ENCODE data around the gene EXO1. TPM values are rescaled to one million over a fixed set of nuclear protein-coding genes. Genes with fewer than 3 reads are reported as not detected.
"Not testable (repeated sequence)": the region's sequence is repeated elsewhere in the genome, so short reads cannot be mapped to it uniquely, and the experiment has no call there.

Gene EXO1
- total and polyA plus RNA-seq, 9 donors, result 0.12 to 1.3 (median 0.63) TPM

DNA sequence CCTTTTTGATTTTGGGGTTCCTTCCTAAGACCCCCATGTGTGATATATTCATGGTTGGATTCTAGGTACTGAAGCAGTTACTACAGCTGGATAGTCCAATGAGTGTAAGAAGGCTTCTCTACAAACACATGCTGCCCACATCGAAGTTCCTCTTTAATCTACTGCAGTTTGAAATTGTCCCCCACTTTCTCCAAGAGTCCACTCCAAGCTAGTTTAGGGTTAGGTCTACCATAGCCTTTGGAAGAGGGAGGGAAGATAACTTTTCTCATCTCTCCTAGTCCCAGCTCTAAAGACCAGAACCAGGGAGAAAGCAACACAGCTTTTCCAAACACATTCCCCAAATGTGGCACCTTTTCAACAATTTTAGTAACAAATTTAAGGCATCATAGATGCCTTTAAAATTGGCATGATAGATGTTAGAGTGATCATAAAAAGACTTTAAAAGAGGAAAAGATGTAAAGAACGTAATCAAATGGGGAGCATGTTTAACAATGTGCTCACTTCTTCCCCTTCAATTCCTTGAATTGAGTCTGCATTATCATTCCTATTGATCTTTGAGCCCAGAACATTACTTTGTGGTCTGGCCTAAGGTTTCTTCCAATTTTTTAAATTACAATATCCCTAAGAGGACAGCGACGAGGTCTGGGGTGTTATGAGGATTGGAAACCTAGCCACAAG is 1.0 kb upstream of the EXO1 start:
- H3K9me3 ChIP-seq, result no peaks in the 10 kb centered on the region
- DNase-seq, result no peak
- no peaks in the 10 kb centered on the region for H3K36me3 ChIP-seq
- H3K27me3 ChIP-seq, result no peaks in the 10 kb centered on the region
- TF ChIP-seq EP300 (IDR thresholded peaks at IDR 0.05) (no peak), POLR2A (IDR thresholded peaks at IDR 0.05) (no peak), CTCF (IDR thresholded peaks at IDR 0.05) (no peak)
- no peaks in the 10 kb centered on the region for H3K4me1 ChIP-seq (ENCODE audit: insufficient read depth)
- peak overlapping the region; percentile 96 for H3K4me3 ChIP-seq
- WGBS, 3 donors, result 76 to 86% (median 78%) methylated on average over 4 of the region's 4 CpGs
- intact Hi-C loops (cut with DNase I), result no loop called here
- H3K27ac ChIP-seq, result peak overlapping the region in 1 of 2 donors; percentile 99

DNA sequence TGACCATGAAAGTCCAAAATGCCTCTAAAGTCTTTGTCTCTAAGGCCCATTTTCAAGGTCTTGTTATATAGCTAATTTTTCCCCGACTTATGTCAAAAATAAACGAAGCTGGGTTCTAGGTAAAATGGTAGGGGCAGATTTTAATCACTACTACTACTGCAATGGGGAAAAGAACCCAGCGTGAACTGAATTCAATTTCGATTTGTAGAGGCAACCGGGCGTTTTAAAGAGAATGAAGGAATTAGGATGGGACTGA is 536 bp upstream of the EXO1 start:
- H3K36me3 ChIP-seq, result no peaks in the 10 kb centered on the region
- no peaks in the 10 kb centered on the region for H3K9me3 ChIP-seq
- H3K4me1 ChIP-seq (ENCODE audit: insufficient read depth), result no peaks in the 10 kb centered on the region
- intact Hi-C loops (cut with DNase I), result no loop called here
- TF ChIP-seq POLR2A (IDR thresholded peaks at IDR 0.05) (no peak), EP300 (IDR thresholded peaks at IDR 0.05) (no peak), CTCF (IDR thresholded peaks at IDR 0.05) (no peak)
- H3K27ac ChIP-seq, result peak overlapping the region; percentile 78 to 99
- no peaks in the 10 kb centered on the region for H3K27me3 ChIP-seq
- H3K4me3 ChIP-seq, result peak overlapping the region; percentile 96
- no peak for DNase-seq
- WGBS, 3 donors, result 4 to 9% (median 8%) methylated on average over 6 of the region's 6 CpGs

DNA sequence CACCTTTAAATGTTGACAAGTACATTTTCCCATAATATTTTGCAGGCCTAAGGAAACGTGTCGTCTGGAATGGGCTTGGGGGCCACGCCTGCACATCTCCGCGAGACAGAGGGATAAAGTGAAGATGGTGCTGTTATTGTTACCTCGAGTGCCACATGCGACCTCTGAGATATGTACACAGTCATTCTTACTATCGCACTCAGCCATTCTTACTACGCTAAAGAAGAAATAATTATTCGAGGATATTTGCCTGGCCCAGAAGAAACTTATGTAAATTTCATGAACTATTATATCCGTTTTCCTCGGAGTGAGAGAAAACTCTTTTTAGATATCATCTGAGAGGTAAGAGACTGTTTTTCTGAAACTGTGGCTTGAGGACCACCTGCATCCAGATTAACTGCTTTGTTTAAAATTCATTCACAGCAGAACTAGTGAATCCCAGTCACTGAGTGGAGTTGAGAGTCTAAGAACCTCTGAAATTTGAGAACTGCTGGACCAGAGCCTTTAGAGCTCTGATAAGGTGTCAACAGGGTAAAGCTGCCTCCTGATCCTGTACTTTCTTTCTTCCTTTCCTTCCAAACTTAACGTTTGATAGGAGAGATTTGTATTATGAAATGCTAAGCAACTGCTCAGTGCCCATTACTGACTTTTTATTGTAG is 811 bp downstream of the EXO1 start:
- intact Hi-C loops (cut with DNase I), result no loop called here
- H3K4me1 ChIP-seq (ENCODE audit: insufficient read depth), result no peaks in the 10 kb centered on the region
- H3K9me3 ChIP-seq, result no peaks in the 10 kb centered on the region
- no peak overlapping the region for H3K27ac ChIP-seq
- no peaks in the 10 kb centered on the region for H3K27me3 ChIP-seq
- H3K4me3 ChIP-seq, result peak overlapping the region; percentile 96
- WGBS, 3 donors, result 3 to 5% (median 3%) methylated on average over 13 of the region's 13 CpGs
- no peak for DNase-seq
- H3K36me3 ChIP-seq, result no peaks in the 10 kb centered on the region
- no peak for TF ChIP-seq POLR2A (IDR thresholded peaks at IDR 0.05)
- no peak for TF ChIP-seq EP300 (IDR thresholded peaks at IDR 0.05)
- TF ChIP-seq CTCF (IDR thresholded peaks at IDR 0.05), result no peak

- intact Hi-C loops (cut with DNase I), result no loop called here
- no peak for DNase-seq
- 41 to 48% (median 46%) methylated on average over 6 of the region's 6 CpGs for WGBS, 3 donors
- Histone ChIP-seq H3K36me3 (no peaks in the 10 kb centered on the region), H3K27ac (no peak overlapping the region), H3K4me3 (no peak overlapping the region), H3K9me3 (no peaks in the 10 kb centered on the region), H3K4me1 (ENCODE audit: insufficient read depth) (no peaks in the 10 kb centered on the region), H3K27me3 (no peaks in the 10 kb centered on the region)
- no peak for TF ChIP-seq EP300 (IDR thresholded peaks at IDR 0.05)
- no peak for TF ChIP-seq POLR2A (IDR thresholded peaks at IDR 0.05)
- no peak for TF ChIP-seq CTCF (IDR thresholded peaks at IDR 0.05)
Observed at GRCh38 chr1:241849345-241849695, 1.3 kb downstream of the EXO1 start.

- H3K36me3 ChIP-seq; H3K27ac ChIP-seq; H3K4me3 ChIP-seq; DNase-seq; H3K27me3 ChIP-seq; H3K9me3 ChIP-seq; H3K4me1 ChIP-seq (ENCODE audit: insufficient read depth); intact Hi-C loops (cut with DNase I): not testable (repeated sequence)
- WGBS, 3 donors, result 95 to 97% (median 96%) methylated on average over 41 of the region's 41 CpGs
Observed at GRCh38 chr1:241855545-241856140, 7.6 kb downstream of the EXO1 start.

Data from ovary (tissue), 9 donors.